ENCODE results near the gene CYYR1. TPM values are rescaled to one million over a fixed set of nuclear protein-coding genes. Genes with fewer than 3 reads are reported as not detected.

The CYYR1 gene
- polyA plus RNA-seq, 1 experiment = not detected

DNA sequence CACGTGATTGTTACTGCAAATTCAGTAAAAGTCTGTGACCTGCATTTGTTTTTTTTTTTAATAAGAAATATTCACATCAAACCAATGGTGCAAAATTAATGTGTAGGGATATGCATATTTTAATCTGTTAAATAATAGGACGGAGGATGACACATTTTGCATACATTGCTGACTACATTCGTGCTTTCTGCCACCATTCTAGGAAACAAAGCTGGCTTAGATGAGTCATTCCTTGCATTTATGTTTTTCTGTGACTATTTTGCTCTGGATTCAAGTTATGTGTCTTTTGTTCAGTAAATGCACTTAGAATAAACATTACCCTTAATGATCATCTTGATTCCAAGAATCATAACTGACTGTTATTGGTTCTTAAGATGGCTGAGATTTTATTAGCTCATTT lies 23.9 kb upstream of the CYYR1 start:
- H3K27ac ChIP-seq (ENCODE audit: low read depth, low read length) = no peak overlapping the region
- H3K9me3 ChIP-seq (ENCODE audit: control insufficient read depth, insufficient read depth, low read length) = no peaks in the 10 kb centered on the region
- no peak for DNase-seq (ENCODE audit: low read depth, low spot score)
- no peak overlapping the region for H3K4me3 ChIP-seq (ENCODE audit: low read depth, low read length)
- POLR2A ChIA-PET = no interaction called here
- CTCF ChIA-PET = no interaction called here
- H3K27me3 ChIP-seq (ENCODE audit: control insufficient read depth, insufficient read depth, low read length) = no peaks in the 10 kb centered on the region
- TF ChIP-seq, protein P1, sequence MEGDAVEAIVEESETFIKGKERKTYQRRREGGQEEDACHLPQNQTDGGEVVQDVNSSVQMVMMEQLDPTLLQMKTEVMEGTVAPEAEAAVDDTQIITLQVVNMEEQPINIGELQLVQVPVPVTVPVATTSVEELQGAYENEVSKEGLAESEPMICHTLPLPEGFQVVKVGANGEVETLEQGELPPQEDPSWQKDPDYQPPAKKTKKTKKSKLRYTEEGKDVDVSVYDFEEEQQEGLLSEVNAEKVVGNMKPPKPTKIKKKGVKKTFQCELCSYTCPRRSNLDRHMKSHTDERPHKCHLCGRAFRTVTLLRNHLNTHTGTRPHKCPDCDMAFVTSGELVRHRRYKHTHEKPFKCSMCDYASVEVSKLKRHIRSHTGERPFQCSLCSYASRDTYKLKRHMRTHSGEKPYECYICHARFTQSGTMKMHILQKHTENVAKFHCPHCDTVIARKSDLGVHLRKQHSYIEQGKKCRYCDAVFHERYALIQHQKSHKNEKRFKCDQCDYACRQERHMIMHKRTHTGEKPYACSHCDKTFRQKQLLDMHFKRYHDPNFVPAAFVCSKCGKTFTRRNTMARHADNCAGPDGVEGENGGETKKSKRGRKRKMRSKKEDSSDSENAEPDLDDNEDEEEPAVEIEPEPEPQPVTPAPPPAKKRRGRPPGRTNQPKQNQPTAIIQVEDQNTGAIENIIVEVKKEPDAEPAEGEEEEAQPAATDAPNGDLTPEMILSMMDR (IDR thresholded peaks at IDR 0.05; ENCODE audit: low read depth, low read length) = no peak

DNA sequence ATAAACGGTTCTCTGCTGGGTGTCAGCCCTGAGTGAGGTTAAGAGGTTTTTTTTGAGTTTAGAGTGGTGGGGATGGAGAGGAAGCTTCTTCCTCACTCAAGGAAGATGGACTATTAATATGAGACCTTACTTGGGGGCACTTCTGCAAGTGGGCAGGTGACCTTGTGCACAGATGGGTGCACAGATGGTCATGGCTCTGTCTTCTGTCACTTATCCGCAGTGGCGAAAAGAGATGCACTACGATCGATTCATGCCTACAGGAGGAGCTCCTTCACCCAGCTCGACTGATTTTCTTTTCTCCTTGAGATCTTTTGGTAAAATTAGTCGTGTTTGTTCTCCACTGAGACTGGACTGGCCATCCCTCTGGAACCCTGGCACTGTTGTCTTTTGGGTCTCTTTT lies 22.9 kb upstream of the CYYR1 start:
- Histone ChIP-seq H3K9me3 (ENCODE audit: control insufficient read depth, insufficient read depth, low read length) (no peaks in the 10 kb centered on the region), H3K27me3 (ENCODE audit: control insufficient read depth, insufficient read depth, low read length) (no peaks in the 10 kb centered on the region), H3K27ac (ENCODE audit: low read depth, low read length) (no peak overlapping the region), H3K4me3 (ENCODE audit: low read depth, low read length) (no peak overlapping the region)
- POLR2A ChIA-PET = no interaction called here
- no peak for DNase-seq (ENCODE audit: low read depth, low spot score)
- CTCF ChIA-PET = no interaction called here
- TF ChIP-seq, protein P1 (IDR thresholded peaks at IDR 0.05; ENCODE audit: low read depth, low read length) = no peak

DNA sequence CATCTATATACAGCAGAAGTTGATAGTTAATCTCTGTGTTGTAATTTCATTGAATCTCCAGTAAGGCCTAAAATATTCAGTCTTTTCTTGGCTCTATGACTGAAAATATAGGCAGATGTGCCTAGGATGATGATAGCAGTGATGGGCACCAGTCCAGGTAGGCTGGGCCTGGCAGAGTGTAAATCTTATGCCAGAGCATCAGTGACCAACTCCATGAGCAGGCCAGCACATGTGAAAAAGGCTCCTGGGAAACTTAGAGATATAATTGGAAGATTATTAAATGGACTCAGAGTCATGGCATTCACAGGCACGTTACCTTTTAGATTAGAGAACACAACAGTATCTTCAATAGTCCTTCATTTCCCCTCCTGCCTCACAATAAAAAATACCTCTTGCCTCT lies 20.7 kb upstream of the CYYR1 start:
- POLR2A ChIA-PET = no interaction called here
- H3K27ac ChIP-seq (ENCODE audit: low read depth, low read length) = no peak overlapping the region
- H3K27me3 ChIP-seq (ENCODE audit: control insufficient read depth, insufficient read depth, low read length) = no peaks in the 10 kb centered on the region
- CTCF ChIA-PET = no interaction called here
- no peak overlapping the region for H3K4me3 ChIP-seq (ENCODE audit: low read depth, low read length)
- DNase-seq (ENCODE audit: low read depth, low spot score) = no peak
- TF ChIP-seq, protein P1 (IDR thresholded peaks at IDR 0.05; ENCODE audit: low read depth, low read length) = no peak
- H3K9me3 ChIP-seq (ENCODE audit: control insufficient read depth, insufficient read depth, low read length) = no peaks in the 10 kb centered on the region

DNA sequence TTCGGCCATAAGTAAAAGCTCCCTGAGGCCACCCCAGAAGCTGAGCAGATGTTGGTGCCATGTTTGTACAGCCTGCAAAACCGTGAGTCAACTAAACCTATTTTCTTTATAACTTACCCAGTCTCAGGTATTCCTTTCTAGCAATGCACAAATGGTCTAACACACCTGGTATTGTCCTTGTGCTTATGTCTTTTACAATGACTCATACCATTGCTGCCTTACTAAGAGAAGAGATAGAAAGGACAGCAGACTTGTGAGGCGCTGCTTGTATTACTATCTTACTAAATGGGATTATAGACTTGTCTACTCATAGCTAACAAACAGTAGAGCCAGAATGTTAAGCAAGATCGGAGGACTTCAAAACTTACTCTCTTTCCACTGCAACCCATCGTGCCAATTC lies 18.5 kb upstream of the CYYR1 start:
- H3K27me3 ChIP-seq (ENCODE audit: control insufficient read depth, insufficient read depth, low read length) = no peaks in the 10 kb centered on the region
- TF ChIP-seq, protein P1 (IDR thresholded peaks at IDR 0.05; ENCODE audit: low read depth, low read length) = no peak
- ChIA-PET CTCF (no interaction called here), POLR2A (no interaction called here)
- H3K4me3 ChIP-seq (ENCODE audit: low read depth, low read length) = no peak overlapping the region
- no peaks in the 10 kb centered on the region for H3K9me3 ChIP-seq (ENCODE audit: control insufficient read depth, insufficient read depth, low read length)
- no peak overlapping the region for H3K27ac ChIP-seq (ENCODE audit: low read depth, low read length)
- no peak for DNase-seq (ENCODE audit: low read depth, low spot score)

DNA sequence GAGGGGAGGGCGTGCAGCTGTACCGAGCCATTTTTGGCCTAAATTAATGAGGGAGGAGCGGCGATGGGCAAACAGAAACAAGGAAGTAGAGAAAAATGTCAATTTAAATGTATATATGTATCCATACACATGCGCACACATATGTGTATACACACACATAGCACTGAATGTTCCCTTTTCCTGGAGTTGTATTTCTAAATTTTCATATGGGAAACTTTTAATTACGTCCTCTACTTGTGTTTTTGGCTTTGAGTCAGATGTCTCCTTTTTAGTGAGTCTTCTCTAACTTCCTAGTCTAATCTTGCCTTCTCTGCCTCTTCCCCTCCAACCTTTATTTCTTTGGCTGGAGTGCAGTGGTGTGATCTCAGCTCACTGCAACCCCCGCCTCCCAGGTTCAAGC lies 15.4 kb upstream of the CYYR1 start:
- Histone ChIP-seq H3K27ac (ENCODE audit: low read depth, low read length) (no peak overlapping the region), H3K4me3 (ENCODE audit: low read depth, low read length) (no peak overlapping the region), H3K27me3 (ENCODE audit: control insufficient read depth, insufficient read depth, low read length) (no peaks in the 10 kb centered on the region), H3K9me3 (ENCODE audit: control insufficient read depth, insufficient read depth, low read length) (no peaks in the 10 kb centered on the region)
- TF ChIP-seq, protein P1 (IDR thresholded peaks at IDR 0.05; ENCODE audit: low read depth, low read length) = no peak
- CTCF ChIA-PET = no interaction called here
- POLR2A ChIA-PET = no interaction called here
- DNase-seq (ENCODE audit: low read depth, low spot score) = no peak
